CD4-positive, alpha-beta T cell (primary cell): Measurements from ENCODE around the gene BCDIN3D. TPM values are rescaled to one million over a fixed set of nuclear protein-coding genes. Genes with fewer than 3 reads are reported as not detected.

Experiments used
- ATAC-seq: fragments of 200-7000 bp; cut with Tn5 transposase; one replicate; pipeline ENCODE4 v1.10.0; 2022; ENCODE audit warnings: mild to moderate bottlenecking; ENCODE audit not compliant: poor library complexity
- CTCF ChIA-PET: fragments of 350-600 bp; sonication (Branson Sonifier 250); formaldehyde crosslinking; loops from one replicate; lab custom pipeline; 2021; ENCODE audit warnings: antibody characterized with exemption, inconsistent platforms; lab: Charles Lee
- POLR2A ChIA-PET: fragments of 350-600 bp; sonication (Branson Sonifier 250); formaldehyde crosslinking; loops from one replicate; lab custom pipeline; 2021; ENCODE audit warnings: antibody characterized with exemption, inconsistent platforms; lab: Charles Lee
- DNase-seq, 14 experiments: peaks; one replicate each; pipeline ENCODE4 v3.0.0-alpha.2; 2013 to 2020; ENCODE audit warnings: mixed read lengths in 2 of 14
- H3K27ac ChIP-seq, 2 donors: one replicate each; pipeline versions ENCODE4 v1.5.1 to v1.7.0; 2013; ENCODE audit warnings: low read length in 2 of 2, low read depth in 1 of 2, mild to moderate bottlenecking in 1 of 2
- H3K27me3 ChIP-seq, 2 experiments: 1 replicate in 1 of 2; 2 replicates in 1 of 2; pipeline versions ENCODE4 v1.6.1 to v1.7.0; 2013; ENCODE audit warnings: low read length in 2 of 2, control low read depth in 1 of 2, mild to moderate bottlenecking in 1 of 2, moderate library complexity in 1 of 2; ENCODE audit not compliant: insufficient read depth in 2 of 2, control insufficient read depth in 1 of 2
- H3K36me3 ChIP-seq: one replicate; pipeline ENCODE4 v1.6.1; 2013; ENCODE audit warnings: low read length, control low read depth; ENCODE audit not compliant: insufficient read depth
- H3K4me1 ChIP-seq: one replicate; pipeline ENCODE4 v1.6.1; 2013; ENCODE audit warnings: low read length, control low read depth; ENCODE audit not compliant: insufficient read depth
- H3K4me3 ChIP-seq: one replicate; pipeline ENCODE4 v1.5.1; 2013; ENCODE audit warnings: mild to moderate bottlenecking, low read length, moderate library complexity
- H3K9me3 ChIP-seq, 2 experiments: 1 replicate in 1 of 2; 2 replicates in 1 of 2; pipeline versions ENCODE4 v1.6.1 to v1.7.0; 2013; ENCODE audit warnings: low read length in 2 of 2, mild to moderate bottlenecking in 2 of 2, control low read depth in 1 of 2, moderate library complexity in 1 of 2; ENCODE audit not compliant: control insufficient read depth in 1 of 2, insufficient read depth in 1 of 2
- H3K27ac Mint-ChIP-seq: one replicate; pipeline ENCODE4 v1.8.0; 2020; ENCODE audit warnings: mixed read lengths
- H3K27me3 Mint-ChIP-seq: one replicate; pipeline ENCODE4 v1.8.0; 2021; ENCODE audit warnings: mixed read lengths
- H3K36me3 Mint-ChIP-seq: one replicate; pipeline ENCODE4 v1.8.0; 2021; ENCODE audit warnings: low read depth, mixed read lengths
- H3K4me1 Mint-ChIP-seq: one replicate; pipeline ENCODE4 v1.8.0; 2021; ENCODE audit warnings: low read depth, mixed read lengths
- H3K4me3 Mint-ChIP-seq: one replicate; pipeline ENCODE4 v1.8.0; 2020; ENCODE audit warnings: mild to moderate bottlenecking, mixed read lengths
- H3K9me3 Mint-ChIP-seq: one replicate; pipeline ENCODE4 v1.8.0; 2020; ENCODE audit warnings: mixed read lengths
- CTCF ChIP-seq: fragments of 200-600 bp; IDR thresholded peaks from one replicate; pipeline ENCODE4 v1.8.0; 2022; ENCODE audit warnings: antibody characterized with exemption, mild to moderate bottlenecking
- intact Hi-C, 2 experiments: fragments of 100-400 bp; cut with DNase I in 1 of 2; cut with micrococcal nuclease in 1 of 2; formaldehyde crosslinking; loops; one replicate each; pipeline versions ENCODE4 v1.15.1 to v1.9.0; 2023 to 2025; cut with DNase I, micrococcal nuclease
- total RNA-seq, 174 experiments: library from RNA in 2 of 174; stranded (reverse) in 2 of 174; gene quantifications; one replicate each; pipeline ENCODE4 v1.2.3 and lab custom pipeline; 2021 to 2026

The BCDIN3D gene
- total RNA-seq, 2 experiments from 2014 or later = 2.8 to 3.9 TPM

GRCh38 chr12:49793620-49794019 is 49.3 kb downstream of the BCDIN3D start:
- Histone ChIP-seq H3K27me3 (no peaks in the 10 kb centered on the region), H3K9me3 (no peaks in the 10 kb centered on the region), H3K36me3 (peaks cover 9% of the 10 kb centered on the region), H3K4me3 (no peak overlapping the region), H3K4me1 (no peaks in the 10 kb centered on the region), H3K27ac (no peak overlapping the region)
- ATAC-seq (no peak), DNase-seq (no peak)
- Mint-ChIP-seq H3K27ac (no peak overlapping the region), H3K4me1 (no peaks in the 10 kb centered on the region), H3K9me3 (no peaks in the 10 kb centered on the region), H3K36me3 (peaks cover 5% of the 10 kb centered on the region), H3K27me3 (no peaks in the 10 kb centered on the region), H3K4me3 (no peak overlapping the region)
- TF ChIP-seq CTCF = no peak
- POLR2A ChIA-PET = no interaction called here
- intact Hi-C loops = no loop called here
- CTCF ChIA-PET = no interaction called here

GRCh38 chr12:49792976-49793580 is 49.8 kb downstream of the BCDIN3D start:
- H3K36me3 ChIP-seq = peaks cover 8% of the 10 kb centered on the region
- Mint-ChIP-seq H3K9me3 (no peaks in the 10 kb centered on the region), H3K4me3 (no peak overlapping the region), H3K36me3 (peaks cover 5% of the 10 kb centered on the region), H3K4me1 (no peaks in the 10 kb centered on the region), H3K27ac (no peak overlapping the region), H3K27me3 (no peaks in the 10 kb centered on the region)
- no peak overlapping the region for H3K4me3 ChIP-seq
- H3K4me1 ChIP-seq = no peaks in the 10 kb centered on the region
- no peaks in the 10 kb centered on the region for H3K27me3 ChIP-seq
- intact Hi-C loops = no loop called here
- H3K9me3 ChIP-seq = no peaks in the 10 kb centered on the region
- ATAC-seq (no peak), DNase-seq (no peak)
- no peak for TF ChIP-seq CTCF
- H3K27ac ChIP-seq = no peak overlapping the region
- ChIA-PET CTCF (no interaction called here), POLR2A (no interaction called here)

GRCh38 chr12:49792181-49792970 is 50.5 kb downstream of the BCDIN3D start:
- CTCF ChIA-PET = no interaction called here
- Mint-ChIP-seq H3K4me1 (no peaks in the 10 kb centered on the region), H3K4me3 (no peak overlapping the region), H3K27me3 (no peaks in the 10 kb centered on the region), H3K36me3 (peaks cover 10% of the 10 kb centered on the region), H3K27ac (no peak overlapping the region), H3K9me3 (peaks cover 3% of the 10 kb centered on the region)
- POLR2A ChIA-PET = no interaction called here
- TF ChIP-seq CTCF = no peak
- DNase-seq (no peak), ATAC-seq (no peak)
- Histone ChIP-seq H3K27ac (no peak overlapping the region), H3K4me3 (no peak overlapping the region), H3K9me3 (no peaks in the 10 kb centered on the region), H3K36me3 (peaks cover 4% of the 10 kb centered on the region), H3K4me1 (no peaks in the 10 kb centered on the region), H3K27me3 (no peaks in the 10 kb centered on the region)
- intact Hi-C loops = no loop called here
